Ascending aorta (tissue), 2 donors: ENCODE measurements around the gene ZBBX. TPM values are rescaled to one million over a fixed set of nuclear protein-coding genes. Genes with fewer than 3 reads are reported as not detected.

Experiments used
- DNase-seq, 2 donors: peaks; one replicate each; pipeline ENCODE4 v3.0.0-alpha.2; 2019; ENCODE audit warnings: low spot score in 2 of 2
- H3K27ac ChIP-seq, 2 donors: fragments of 200-600 bp; sonication (generic); one replicate each; pipeline ENCODE4 v1.5.1; 2016 to 2017; ENCODE audit warnings: mild to moderate bottlenecking in 1 of 2
- H3K27me3 ChIP-seq: fragments of 200-600 bp; sonication (generic); one replicate; pipeline ENCODE4 v1.5.1; 2017
- H3K36me3 ChIP-seq, 2 donors: fragments of 200-600 bp; sonication (generic); one replicate each; pipeline ENCODE4 v1.5.1; 2016
- H3K4me1 ChIP-seq, 2 donors: fragments of 200-600 bp; sonication (generic); one replicate each; pipeline ENCODE4 v1.5.1; 2016 to 2017; ENCODE audit warnings: mild to moderate bottlenecking in 1 of 2
- H3K4me3 ChIP-seq, 2 donors: fragments of 200-600 bp; sonication (generic); one replicate each; pipeline ENCODE4 v1.5.1; 2016 to 2017; ENCODE audit warnings: mild to moderate bottlenecking in 1 of 2
- H3K9me3 ChIP-seq, 2 donors: fragments of 200-600 bp; sonication (generic); one replicate each; pipeline ENCODE4 v1.5.1; 2016
- intact Hi-C: fragments of 100-400 bp; cut with DNase I; formaldehyde crosslinking; loops from one replicate; pipeline ENCODE4 v1.15.1; 2023
- total RNA-seq: library from RNA; depleted of rRNA; stranded (reverse); fragments of >200 nt; gene quantifications from one replicate; pipeline ENCODE4 v1.1.0, GENCODE V29; 2016
- TF ChIP-seq, protein P1 (sequence below), 3 experiments: fragments of 200-600 bp in 2 of 3; fragments of 450-650 bp in 1 of 3; sonication (generic) in 2 of 3; IDR thresholded peaks; one replicate each; pipeline ENCODE4 v1.5.1; 2016 to 2019; ENCODE audit warnings: antibody characterized with exemption in 3 of 3, mild to moderate bottlenecking in 1 of 3, moderate library complexity in 1 of 3

The ZBBX gene
- total RNA-seq, 1 donor from 2014 or later, result not detected

DNA sequence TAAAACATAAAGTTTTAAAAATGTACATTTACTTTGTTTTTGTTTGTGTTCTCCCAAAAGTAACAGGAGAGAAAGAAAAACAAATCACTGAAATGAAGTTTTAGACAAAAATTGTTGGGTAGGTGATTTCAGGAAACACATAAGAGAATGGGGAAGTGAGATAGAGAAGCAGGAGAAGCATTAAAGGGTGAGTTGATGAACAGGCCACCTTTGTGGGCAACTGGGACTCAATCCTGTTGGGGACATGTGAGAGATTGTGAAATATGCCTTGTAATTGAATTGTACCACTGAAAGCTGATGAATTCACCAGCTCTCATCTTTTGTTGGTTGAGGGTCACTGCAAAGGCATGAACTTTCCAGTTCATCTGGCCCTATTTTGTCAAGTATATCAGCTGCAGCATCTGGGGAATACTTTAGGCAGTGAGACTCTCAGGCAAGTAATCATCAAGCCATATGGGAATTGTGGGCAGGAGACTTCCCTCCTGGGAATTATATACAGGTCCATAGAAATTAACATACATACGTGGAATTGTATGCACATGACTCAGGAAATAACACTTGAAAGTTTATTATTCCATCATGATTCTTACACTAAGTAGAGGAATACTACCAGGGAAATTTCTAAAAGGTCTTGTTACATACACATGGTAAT lies 181.0 kb downstream of the ZBBX start:
- no peak for DNase-seq
- H3K27me3 ChIP-seq, result no peaks in the 10 kb centered on the region
- H3K4me1 ChIP-seq, result no peaks in the 10 kb centered on the region
- H3K4me3 ChIP-seq, result no peak overlapping the region
- intact Hi-C loops, result no loop called here
- H3K9me3 ChIP-seq, result no peaks in the 10 kb centered on the region
- TF ChIP-seq, protein P1, sequence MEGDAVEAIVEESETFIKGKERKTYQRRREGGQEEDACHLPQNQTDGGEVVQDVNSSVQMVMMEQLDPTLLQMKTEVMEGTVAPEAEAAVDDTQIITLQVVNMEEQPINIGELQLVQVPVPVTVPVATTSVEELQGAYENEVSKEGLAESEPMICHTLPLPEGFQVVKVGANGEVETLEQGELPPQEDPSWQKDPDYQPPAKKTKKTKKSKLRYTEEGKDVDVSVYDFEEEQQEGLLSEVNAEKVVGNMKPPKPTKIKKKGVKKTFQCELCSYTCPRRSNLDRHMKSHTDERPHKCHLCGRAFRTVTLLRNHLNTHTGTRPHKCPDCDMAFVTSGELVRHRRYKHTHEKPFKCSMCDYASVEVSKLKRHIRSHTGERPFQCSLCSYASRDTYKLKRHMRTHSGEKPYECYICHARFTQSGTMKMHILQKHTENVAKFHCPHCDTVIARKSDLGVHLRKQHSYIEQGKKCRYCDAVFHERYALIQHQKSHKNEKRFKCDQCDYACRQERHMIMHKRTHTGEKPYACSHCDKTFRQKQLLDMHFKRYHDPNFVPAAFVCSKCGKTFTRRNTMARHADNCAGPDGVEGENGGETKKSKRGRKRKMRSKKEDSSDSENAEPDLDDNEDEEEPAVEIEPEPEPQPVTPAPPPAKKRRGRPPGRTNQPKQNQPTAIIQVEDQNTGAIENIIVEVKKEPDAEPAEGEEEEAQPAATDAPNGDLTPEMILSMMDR (IDR thresholded peaks at IDR 0.05), result no peak
- H3K36me3 ChIP-seq, result no peaks in the 10 kb centered on the region
- H3K27ac ChIP-seq, result no peak overlapping the region

Other genes with a start within 250 kb of the ZBBX start
- not detected for gene SERPINI2, start 93.7 kb upstream of the ZBBX start, total RNA-seq